ENCODE measurements around the gene ADAM19. TPM values are rescaled to one million over a fixed set of nuclear protein-coding genes. Genes with fewer than 3 reads are reported as not detected.

Gene ADAM19
- total and polyA plus RNA-seq, 2 of the 4 experiments (the other 2 are of a cell fraction), result 35.5 to 49.2 TPM

- Histone ChIP-seq H2AK5ac (ENCODE audit: low read depth, low read length) (peak overlapping the region; percentile 70), H3K79me1 (ENCODE audit: low read depth in 1 of 2, low read length in 2 of 2) (peaks cover 31 to 83% of the 10 kb centered on the region in 2 experiments; a peak in 3 of 4 replicates), H2AK9ac (replicated peaks; ENCODE audit: low read depth, low read length, poor library complexity) (no peak overlapping the region), H3K4me3 (ENCODE audit: insufficient read depth, low read depth, low read length) (no peak overlapping the region), H3K14ac (replicated peaks; ENCODE audit: low read depth, low read length) (peak overlapping the region; percentile 80; the same call in 1 of the 2 replicates), H2BK120ac (ENCODE audit: low read depth, low read length) (peak overlapping the region; percentile 87), H3K4ac (ENCODE audit: low read depth, low read length) (peak overlapping the region; percentile 75), H3K9ac (ENCODE audit: low read depth, low read length) (peak overlapping the region; percentile 5), H4K5ac (ENCODE audit: low read depth, low read length) (peak overlapping the region; percentile 13), H3K36me3 (ENCODE audit: control insufficient read depth, insufficient read depth, low read length) (peaks cover 3% of the 10 kb centered on the region), H4K20me1 (ENCODE audit: insufficient read depth, low read length) (peaks cover 16% of the 10 kb centered on the region; the same call in 1 of the 2 replicates), H2BK5ac (ENCODE audit: low read depth, low read length, poor library complexity, severe bottlenecking) (peak overlapping the region; percentile 48), H3K4me1 (ENCODE audit: control insufficient read depth, insufficient read depth, low read length) (peaks cover 58% of the 10 kb centered on the region), H2BK20ac (ENCODE audit: low read depth, low read length) (peak overlapping the region; percentile 47), H3K56ac (ENCODE audit: extremely low read depth, insufficient read depth, low read length) (peak overlapping the region; percentile 44; the same call in 1 of the 2 replicates), H3K4me2 (ENCODE audit: low read depth, low read length) (peak overlapping the region; percentile 28), H2AFZ (replicated peaks; ENCODE audit: low read length, poor library complexity) (no peak overlapping the region), H3K9me1 (ENCODE audit: insufficient read depth, low read length) (peaks cover 31% of the 10 kb centered on the region), H4K91ac (ENCODE audit: insufficient read depth, low read depth, low read length) (peak overlapping the region; percentile 80), H3K27ac (ENCODE audit: insufficient read depth, low read length) (peak overlapping the region; percentile 87), H2BK15ac (ENCODE audit: low read depth, low read length) (peak overlapping the region; percentile 53), H3K23ac (ENCODE audit: low read depth, low read length) (peak overlapping the region; percentile 75), H4K8ac (ENCODE audit: low read depth in 2 of 2, low read length in 2 of 2) (peak overlapping the region; percentile 76 to 77), H3K9me3 (ENCODE audit: control insufficient read depth, insufficient read depth, low read length) (no peaks in the 10 kb centered on the region), H3K27me3 (ENCODE audit: control insufficient read depth, insufficient read depth, low read length) (no peaks in the 10 kb centered on the region), H3K18ac (ENCODE audit: low read depth, low read length) (peak overlapping the region; percentile 19)
- dilution Hi-C loops (cut with HindIII; ENCODE audit: low sequenced_read_pairs, unreplicated experiment), result no loop called here
- POLR2A ChIA-PET (ENCODE audit: unreplicated experiment), result no interaction called here
- no peak for TF ChIP-seq MAZ (IDR thresholded peaks at IDR 0.05; ENCODE audit: borderline replicate concordance, low read depth, low read length)
- TF ChIP-seq BHLHE40 (IDR thresholded peaks at IDR 0.05; ENCODE audit: low read depth, low read length), result no peak
- TF ChIP-seq NFE2L2 (IDR thresholded peaks at IDR 0.05; ENCODE audit: low read depth, low read length), result no peak
- no peak for TF ChIP-seq SMC3 (IDR thresholded peaks at IDR 0.05; ENCODE audit: low read depth, low read length)
- no peak for TF ChIP-seq CTCF (conservative IDR thresholded peaks at IDR 0.05; ENCODE audit: low read depth, low read length)
- TF ChIP-seq FOS (IDR thresholded peaks at IDR 0.05; ENCODE audit: low read depth, low read length), result no peak
- TF ChIP-seq MAFK (IDR thresholded peaks at IDR 0.05; ENCODE audit: low read depth, low read length), result no peak
- no peak for TF ChIP-seq RFX5 (IDR thresholded peaks at IDR 0.05; ENCODE audit: low read depth, low read length)
- TF ChIP-seq RAD21 (IDR thresholded peaks at IDR 0.05; ENCODE audit: low read length), result no peak
- no peak for TF ChIP-seq USF2 (IDR thresholded peaks at IDR 0.05; ENCODE audit: low read depth, low read length)
- TF ChIP-seq MXI1 (IDR thresholded peaks at IDR 0.05; ENCODE audit: borderline replicate concordance, low read depth, low read length), result no peak
- no peak for TF ChIP-seq RCOR1 (IDR thresholded peaks at IDR 0.05; ENCODE audit: insufficient replicate concordance, low read length)
- TF ChIP-seq ELK1 (IDR thresholded peaks at IDR 0.05; ENCODE audit: borderline replicate concordance, low read depth, low read length), result no peak
- TF ChIP-seq CEBPB (IDR thresholded peaks at IDR 0.05; ENCODE audit: low read depth, low read length), result no peak
- TF ChIP-seq POLR2A (IDR thresholded peaks at IDR 0.05; ENCODE audit: low read depth, low read length), result no peak
- no peak for TF ChIP-seq CHD1 (IDR thresholded peaks at IDR 0.05; ENCODE audit: low read depth, low read length)
- ATAC-seq (ENCODE audit: low read depth), result no peak
- BruUV-seq (replicated peaks), result no TSS peak
- intact Hi-C loops (cut with micrococcal nuclease), result no loop called here
- no peak for DNase-seq
- CTCF ChIA-PET, result no interaction called here
- in situ Hi-C loops (cut with MboI; ENCODE audit: low sequenced_read_pairs), result no loop called here
- WGBS, 2 experiments (ENCODE audit: extremely low coverage in 2 of 2, insufficient read length in 1 of 2), result no CpG with 5 or more reads among the region's 7 CpGs
These were observed 31.0 kb downstream of the ADAM19 start for GRCh38 chr5:157544623-157544989.
